ENCODE data around the gene ANKMY1.

Gene ANKMY1

GRCh38 chr2:240457223-240458043 lies 100.4 kb downstream of the ANKMY1 start:
- DNase-seq = no peak

DNA sequence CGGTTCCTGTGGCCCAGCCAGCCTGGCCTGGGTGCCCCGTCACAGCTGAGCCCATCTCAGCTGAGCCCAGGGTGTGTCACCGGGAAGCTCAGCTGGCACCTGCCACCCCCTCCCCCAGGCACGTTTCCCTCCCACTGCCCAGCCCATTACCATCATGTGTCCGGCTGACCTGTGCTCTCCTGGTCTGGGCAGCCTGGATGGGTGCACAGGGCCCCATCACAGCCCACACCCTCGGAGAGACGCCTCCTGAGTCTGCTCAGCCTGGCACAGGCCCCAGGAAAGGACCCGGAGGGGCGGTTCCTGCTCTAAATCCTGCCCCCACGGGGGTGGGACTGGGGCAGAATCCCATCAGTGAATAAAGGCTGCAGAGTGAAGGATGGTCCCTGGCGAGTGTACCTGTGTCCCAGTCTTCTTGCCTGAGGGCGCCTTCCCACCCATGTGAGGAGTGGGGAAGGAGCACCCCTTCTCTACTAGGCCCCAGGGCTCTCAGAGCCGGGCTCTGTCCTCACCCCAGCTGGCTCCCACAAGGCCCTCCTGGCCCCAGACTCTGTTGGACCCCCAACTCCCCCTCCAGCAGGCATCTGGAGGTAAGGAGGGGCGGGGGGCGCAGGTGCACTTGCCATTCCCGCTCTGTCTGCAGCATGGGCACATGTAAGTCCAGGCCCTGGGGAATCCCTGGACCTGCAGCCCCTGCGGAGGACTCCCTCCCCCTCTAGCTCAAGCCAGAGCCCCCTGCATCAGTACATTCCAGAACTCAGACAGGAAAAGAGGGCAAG lies 101.2 kb downstream of the ANKMY1 start:
- no peak for DNase-seq

DNA sequence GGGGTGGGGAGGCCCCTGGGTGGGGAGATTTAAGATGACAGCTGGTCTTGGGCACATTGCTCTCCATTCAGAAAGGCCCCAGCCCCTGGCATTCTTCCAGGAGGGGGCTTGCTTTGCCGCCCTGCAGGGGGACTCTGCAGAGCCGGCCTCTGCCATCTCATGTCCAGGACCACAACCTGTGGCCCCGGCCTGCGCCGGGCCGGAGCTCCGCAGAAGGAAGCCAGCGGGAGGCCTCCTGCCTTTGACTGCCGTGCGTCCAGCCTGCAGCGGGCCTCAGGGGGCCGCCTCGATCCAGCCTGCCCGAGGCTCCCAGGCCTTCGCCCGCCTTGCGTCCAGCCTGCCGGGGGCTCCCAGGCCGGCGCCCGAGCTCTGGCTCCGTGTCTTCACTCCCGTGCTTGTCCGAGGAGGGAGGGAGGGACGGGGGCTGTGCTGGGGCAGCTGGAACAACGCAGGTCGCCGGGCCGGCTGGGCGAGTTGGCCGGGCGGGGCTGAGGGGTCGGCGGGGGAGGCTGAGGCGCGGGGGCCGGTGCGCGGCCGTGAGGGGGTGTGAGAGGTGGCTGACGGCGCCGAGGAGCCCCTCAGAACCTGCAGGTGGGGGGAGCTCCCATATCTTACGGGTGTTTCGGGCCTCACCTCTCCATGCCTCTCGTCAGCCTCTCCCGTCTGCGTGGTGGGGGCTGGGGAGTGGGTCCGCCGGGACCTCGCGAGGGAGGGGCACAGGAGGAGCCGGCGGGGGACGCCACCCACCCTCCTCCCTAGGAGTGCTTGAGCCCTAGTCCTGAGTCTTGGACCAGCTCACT lies 101.9 kb downstream of the ANKMY1 start:
- DNase-seq = no peak

DNA sequence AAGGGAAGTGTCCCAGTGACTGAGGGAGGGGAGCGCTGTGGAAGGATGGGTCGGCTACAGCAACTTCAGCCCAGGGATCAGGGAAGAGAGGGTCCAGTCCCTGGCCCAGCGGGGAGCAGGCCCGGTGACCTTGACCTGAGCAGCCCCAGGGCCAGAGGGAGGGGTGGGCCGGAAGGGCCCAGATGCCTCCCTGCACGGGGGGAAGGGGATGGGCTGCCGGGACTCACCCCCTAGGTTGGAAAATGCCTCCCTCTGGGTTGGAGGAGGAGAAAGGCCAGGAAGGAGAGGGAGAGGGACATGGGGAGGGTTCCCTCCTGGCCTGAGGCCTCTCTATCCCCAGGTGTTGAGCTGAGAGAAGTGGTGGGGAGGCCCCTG lies 102.5 kb downstream of the ANKMY1 start:
- DNase-seq = no peak

DNA sequence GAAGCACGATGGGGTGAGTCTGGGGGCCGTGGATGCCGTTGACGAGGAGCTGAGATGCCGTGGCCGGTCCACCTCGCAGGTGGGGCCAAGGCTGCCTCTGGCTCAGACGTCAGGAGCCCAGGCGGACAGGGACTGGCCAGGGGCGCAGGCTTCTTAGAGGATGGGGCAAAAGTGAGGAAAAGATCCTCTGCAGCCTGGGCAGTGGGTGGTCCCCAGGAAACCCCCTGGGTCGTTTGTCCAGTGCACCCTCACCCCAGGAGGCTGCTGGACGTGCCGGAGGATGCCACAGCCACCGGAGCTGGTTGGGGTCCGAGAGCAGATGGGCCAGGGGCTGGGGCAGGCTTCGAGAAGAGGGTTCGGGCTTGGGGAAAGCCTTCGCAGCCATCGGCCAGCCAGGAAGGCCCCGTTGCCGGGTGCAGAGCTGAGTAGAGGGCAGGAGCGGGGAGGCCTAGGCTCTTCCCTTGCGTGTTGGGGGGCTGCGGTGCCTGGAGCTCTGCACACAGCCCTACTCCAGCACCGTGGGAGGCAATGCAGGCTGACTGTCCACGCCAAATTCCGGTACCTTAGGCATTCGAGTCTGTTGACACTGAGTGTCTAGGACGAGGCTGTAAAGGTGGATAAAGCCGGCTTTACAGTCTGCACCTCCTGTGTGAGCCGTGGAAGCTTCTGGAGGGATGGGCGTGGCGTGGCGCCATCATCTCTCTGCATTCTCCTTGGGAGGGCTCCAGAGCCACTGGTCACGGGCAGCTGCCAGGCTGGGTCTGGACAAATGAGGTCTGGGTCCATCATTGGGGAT lies 103.5 kb downstream of the ANKMY1 start:
- DNase-seq = no peak

DNA sequence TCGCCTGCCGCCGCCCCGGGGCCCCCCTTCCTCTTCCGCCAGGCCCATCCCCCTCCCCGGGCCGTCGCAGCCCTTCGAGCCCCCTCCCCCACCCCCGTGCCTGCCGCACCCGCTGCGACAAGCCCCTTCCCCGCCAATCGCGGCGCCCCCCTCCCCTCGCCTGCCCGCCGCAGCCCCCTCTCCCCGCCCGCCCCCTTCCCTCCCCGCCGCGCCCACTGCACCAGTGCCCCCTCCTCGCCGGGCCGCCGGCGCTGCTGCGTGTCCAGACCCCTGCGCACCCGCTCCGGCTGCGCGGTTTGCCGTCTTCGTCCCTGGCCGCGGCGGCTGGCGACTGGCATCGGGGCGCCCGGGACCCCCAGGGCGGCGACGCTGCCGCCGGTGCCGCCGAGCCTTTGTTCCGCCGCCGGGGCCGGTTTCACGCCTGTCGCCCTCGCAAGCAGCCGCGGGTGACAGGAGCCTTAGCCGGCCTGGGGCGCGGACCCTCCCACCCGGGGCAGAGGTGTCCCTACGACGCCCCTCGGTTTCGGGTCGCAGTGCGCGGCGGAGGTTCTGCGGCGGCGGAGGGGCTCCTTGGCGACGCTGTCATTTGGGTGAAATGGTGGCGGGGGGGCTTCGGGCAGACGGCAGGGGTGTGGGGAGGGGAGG lies 104.2 kb downstream of the ANKMY1 start:
- DNase-seq = no peak

GRCh38 chr2:240452462-240453256 lies 105.1 kb downstream of the ANKMY1 start:
- DNase-seq = peak in 1 of 2 experiments; percentile 34

GRCh38 chr2:240451791-240452461 lies 105.9 kb downstream of the ANKMY1 start:
- no peak for DNase-seq

DNA sequence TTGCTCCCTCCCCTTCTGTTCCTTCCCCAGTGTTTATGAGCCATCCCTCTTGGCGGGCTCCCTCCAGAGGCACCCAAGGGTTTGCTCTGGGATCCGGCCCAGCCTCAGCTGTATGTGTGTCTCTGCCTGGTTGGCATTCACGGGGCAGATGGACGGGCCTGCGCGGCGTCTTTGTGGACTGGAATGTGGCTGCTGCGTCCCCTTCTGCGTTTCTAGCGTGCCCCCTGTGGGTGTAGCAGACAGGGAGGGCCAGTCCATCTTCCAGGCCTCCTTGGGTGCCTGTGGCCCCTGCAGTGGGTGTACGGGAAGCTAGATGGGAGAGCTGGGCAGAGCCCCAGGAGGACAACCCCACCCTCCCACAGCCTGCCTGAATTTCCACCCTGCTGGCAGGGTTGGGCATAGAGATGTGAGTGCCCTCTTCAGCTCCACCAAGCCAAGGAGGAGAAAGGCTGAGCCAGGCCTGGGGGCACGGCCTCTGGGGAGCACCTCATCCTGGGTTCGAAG lies 106.6 kb downstream of the ANKMY1 start:
- DNase-seq = no peak

GRCh38 chr2:240450532-240451107 lies 107.2 kb downstream of the ANKMY1 start:
- no peak for DNase-seq

DNA sequence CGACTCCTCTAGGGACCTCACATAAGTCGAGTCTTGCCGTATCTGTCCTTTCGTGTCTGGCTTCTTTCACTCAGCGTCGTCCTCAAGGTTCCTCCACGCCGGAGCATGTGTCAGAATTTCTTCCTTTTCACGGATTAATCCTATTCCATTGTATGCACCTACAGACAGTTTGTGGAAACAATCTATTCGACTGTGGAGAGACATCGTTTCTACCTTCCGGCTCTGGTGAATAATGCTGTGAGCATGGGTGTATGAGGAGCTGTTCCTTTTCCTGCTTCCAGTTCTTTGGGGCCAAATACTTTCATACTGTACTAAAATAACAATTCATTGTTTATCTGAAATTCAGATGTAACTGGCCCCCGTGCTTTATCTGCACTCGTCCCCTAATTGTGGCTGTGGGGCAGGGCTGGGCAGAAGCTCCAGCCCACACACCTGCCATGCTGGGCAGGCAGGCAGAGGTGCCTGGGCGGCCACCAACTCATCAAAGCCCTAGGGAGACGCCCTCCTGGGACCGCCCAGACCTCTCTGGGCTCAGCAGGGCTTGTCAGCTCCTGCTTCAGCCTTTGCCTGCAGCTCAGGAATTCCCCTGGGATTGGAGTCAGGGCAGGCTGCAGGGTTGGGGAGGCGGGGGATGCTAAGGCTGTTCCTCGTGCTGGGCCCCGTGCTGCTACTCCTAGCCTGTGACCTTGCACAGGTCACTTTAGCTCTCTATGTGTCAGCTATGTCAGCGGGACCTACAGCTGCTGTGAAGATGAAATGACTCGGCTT lies 107.8 kb downstream of the ANKMY1 start:
- DNase-seq = no peak

DNA sequence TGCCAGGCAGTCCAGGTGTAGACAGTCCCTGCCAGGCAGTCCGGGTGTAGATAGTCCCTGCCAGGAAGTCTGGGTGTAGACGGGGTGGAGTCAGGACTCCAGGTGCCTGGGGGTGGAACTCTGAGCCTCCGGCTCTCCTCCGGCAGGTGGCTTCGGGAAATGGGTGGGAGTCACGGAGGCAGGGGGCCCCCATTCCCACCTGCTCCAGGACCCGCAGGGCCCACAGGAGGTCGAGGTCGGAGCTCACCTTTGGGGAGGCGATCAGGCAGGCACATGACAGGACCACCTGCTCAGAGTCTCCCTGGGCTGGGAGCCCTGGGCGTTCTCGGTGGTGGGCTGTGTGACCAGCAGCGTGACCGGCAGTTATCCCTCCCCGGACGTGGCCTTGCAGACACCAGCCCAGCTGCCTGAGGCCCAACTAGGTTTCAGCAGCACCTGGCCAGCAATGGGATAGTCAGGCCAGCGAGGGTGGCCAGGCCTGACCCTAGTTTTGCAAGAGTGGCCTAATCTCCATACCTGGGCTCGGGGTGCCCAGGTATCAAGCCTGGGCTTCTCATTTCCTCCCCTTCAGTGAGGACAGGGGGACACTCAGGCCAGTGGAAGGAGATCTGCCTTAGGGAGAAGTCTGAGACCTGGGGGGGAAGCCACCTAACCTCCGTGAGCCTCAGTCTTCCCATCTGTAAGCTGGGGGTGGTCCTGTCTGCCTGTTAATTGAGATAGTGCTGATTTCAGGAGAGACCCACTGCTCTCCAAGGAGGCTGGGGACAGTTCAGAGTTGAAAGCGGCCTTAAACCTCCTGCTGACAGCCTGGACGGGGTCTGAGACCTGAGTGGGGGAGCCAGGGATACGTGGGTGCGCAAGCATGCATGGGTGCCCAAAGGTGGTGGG lies 109.2 kb downstream of the ANKMY1 start:
- DNase-seq = no peak

DNA sequence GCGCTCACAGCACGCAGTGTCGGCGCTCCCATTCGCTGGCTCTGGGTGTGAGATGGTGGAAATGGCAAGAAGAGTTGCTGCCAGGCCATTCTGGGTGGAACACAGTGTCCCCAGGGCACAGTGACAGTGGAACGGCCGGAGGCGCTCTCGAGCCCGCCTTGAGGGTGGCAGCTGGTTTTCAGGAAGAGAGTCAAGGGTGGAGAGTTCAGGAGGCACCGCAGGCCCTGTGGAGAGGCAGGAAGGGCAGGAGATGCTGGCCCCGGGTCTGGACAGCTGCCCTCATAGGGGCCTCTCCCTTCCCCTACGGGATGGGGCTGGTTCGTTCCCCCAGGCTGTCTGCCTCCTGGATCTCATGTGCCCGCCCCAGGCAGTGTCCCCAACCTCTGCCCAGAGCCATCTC lies 109.9 kb downstream of the ANKMY1 start:
- DNase-seq = no peak

DNA sequence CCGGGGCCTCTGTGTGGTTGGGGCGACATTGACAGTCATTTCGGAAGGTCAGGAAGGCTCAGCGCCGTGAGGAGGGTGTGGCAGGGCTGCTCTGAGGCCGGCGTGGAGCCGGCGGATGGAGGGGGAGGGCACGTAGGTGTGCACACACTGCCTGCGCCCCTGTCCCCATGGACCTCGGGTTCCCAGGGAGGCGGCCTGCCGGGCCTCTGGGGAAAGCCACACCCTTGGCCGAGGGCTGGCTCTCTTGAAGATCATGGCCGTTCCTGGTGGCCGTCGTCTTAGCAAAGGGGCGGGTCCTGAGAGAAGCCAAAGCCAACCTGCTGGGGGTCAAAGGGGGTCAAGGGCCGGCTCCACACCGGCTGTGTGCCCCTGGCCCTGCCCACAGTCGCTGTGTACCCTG lies 110.5 kb downstream of the ANKMY1 start:
- DNase-seq = no peak

- DNase-seq = no peak
Measured at GRCh38 chr2:240446664-240447175, 111.1 kb downstream of the ANKMY1 start.

GRCh38 chr2:240445961-240446663 lies 111.7 kb downstream of the ANKMY1 start:
- no peak for DNase-seq

GRCh38 chr2:240444464-240444863 lies 113.3 kb downstream of the ANKMY1 start:
- DNase-seq = no peak
